Progenitor cell of endocrine pancreas (in vitro differentiated cells): ENCODE data around the gene C1QL2. TPM values are rescaled to one million over a fixed set of nuclear protein-coding genes. Genes with fewer than 3 reads are reported as not detected.

Experiments used
- DNase-seq: peaks from one replicate; pipeline ENCODE4 v3.0.0; 2021; ENCODE audit warnings: low spot score; ENCODE audit not compliant: unreplicated experiment
- H3K27ac Mint-ChIP-seq: 2 replicates; pipeline ENCODE4 v1.8.0; 2021; ENCODE audit warnings: mild to moderate bottlenecking, moderate library complexity, mixed read lengths
- H3K27me3 Mint-ChIP-seq: 2 replicates; pipeline ENCODE4 v1.8.0; 2021; ENCODE audit warnings: mixed read lengths
- H3K36me3 Mint-ChIP-seq: 2 replicates; pipeline ENCODE4 v1.8.0; 2022; ENCODE audit warnings: mixed read lengths; ENCODE audit not compliant: insufficient read depth
- H3K4me1 Mint-ChIP-seq: 2 replicates; pipeline ENCODE4 v1.8.0; 2021; ENCODE audit warnings: low read depth, mixed read lengths
- H3K4me3 Mint-ChIP-seq: 2 replicates; pipeline ENCODE4 v1.8.0; 2021; ENCODE audit warnings: low read depth, mild to moderate bottlenecking, moderate library complexity, mixed read lengths
- H3K9me3 Mint-ChIP-seq: 2 replicates; pipeline ENCODE4 v1.8.0; 2021; ENCODE audit warnings: low read depth, mixed read lengths
- CTCF ChIP-seq: fragments of 200-600 bp; sonication (generic); IDR thresholded peaks from one replicate; pipeline ENCODE4 v1.5.0; 2021; ENCODE audit warnings: antibody characterized with exemption, mild to moderate bottlenecking; ENCODE audit not compliant: unreplicated experiment
- total RNA-seq: library from RNA; stranded (reverse); gene quantifications from 2 replicates; pipeline ENCODE4 v1.2.1, GENCODE V29; 2021

C1QL2 gene
- total RNA-seq, 1 donor from 2014 or later = 0.14 TPM

- H3K4me1 Mint-ChIP-seq = no peaks in the 10 kb centered on the region
- DNase-seq = peak; percentile 82
- peaks cover 11% of the 10 kb centered on the region for H3K9me3 Mint-ChIP-seq
- H3K27me3 Mint-ChIP-seq = peaks cover 23% of the 10 kb centered on the region
- peaks cover 1% of the 10 kb centered on the region for H3K36me3 Mint-ChIP-seq
- no peak overlapping the region for H3K27ac Mint-ChIP-seq
- no peak overlapping the region for H3K4me3 Mint-ChIP-seq
- no peak for TF ChIP-seq CTCF
These were observed 52.2 kb downstream of the C1QL2 start for GRCh38 chr2:119106301-119106897.

Other genes starting within 250 kb of the C1QL2 start
- gene MARCO, start 216.6 kb downstream of the C1QL2 start, total RNA-seq = not detected in 2 replicates
- gene STEAP3, start 65.1 kb upstream of the C1QL2 start, total RNA-seq = 3.9 and 6.8 TPM in 2 replicates
- 8.4 and 10.9 TPM in 2 replicates for gene C2orf76, start 208.1 kb upstream of the C1QL2 start, total RNA-seq
- 144 and 156 TPM in 2 replicates for gene DBI, start 208.2 kb upstream of the C1QL2 start, total RNA-seq